Erythroblast (primary cell): ENCODE results near the gene TMEM213.

Experiments
- DNase-seq, 2 experiments: peaks; one replicate each; lab custom pipeline; 2025; lab: John Stamatoyannopoulos, UW
- GATA1 ChIP-seq: IDR thresholded peaks from 2 replicates; pipeline ENCODE4 v1.6.1; 2011; ENCODE audit warnings: low read depth, mild to moderate bottlenecking, control low read depth, low read length, moderate library complexity
- POLR2A ChIP-seq: IDR thresholded peaks from 2 replicates; pipeline ENCODE4 v1.6.1; 2011; ENCODE audit warnings: mild to moderate bottlenecking, low read length

Gene TMEM213

DNA sequence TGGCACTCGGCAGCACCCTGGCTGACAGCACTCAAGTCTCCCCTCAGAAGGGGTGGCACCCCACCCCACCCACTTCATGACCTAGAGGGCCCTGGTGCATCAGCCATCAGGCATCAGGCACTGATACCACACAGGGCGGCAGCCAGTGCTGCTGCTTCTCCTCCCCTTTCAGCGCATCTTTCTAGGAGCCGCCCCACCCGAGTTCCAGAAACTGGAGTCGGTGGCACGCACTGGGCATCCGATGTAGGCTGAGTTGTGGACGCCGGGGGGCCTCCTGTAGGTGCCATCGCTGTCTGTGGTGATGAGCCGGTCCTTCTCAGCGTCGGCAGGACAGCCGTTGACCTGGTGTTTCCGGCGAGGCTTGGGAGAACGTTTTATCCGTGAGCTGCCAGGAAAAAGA is 70.0 kb downstream of the TMEM213 start:
- no peak for TF ChIP-seq GATA1
- no peak for TF ChIP-seq POLR2A
- no peak for DNase-seq

DNA sequence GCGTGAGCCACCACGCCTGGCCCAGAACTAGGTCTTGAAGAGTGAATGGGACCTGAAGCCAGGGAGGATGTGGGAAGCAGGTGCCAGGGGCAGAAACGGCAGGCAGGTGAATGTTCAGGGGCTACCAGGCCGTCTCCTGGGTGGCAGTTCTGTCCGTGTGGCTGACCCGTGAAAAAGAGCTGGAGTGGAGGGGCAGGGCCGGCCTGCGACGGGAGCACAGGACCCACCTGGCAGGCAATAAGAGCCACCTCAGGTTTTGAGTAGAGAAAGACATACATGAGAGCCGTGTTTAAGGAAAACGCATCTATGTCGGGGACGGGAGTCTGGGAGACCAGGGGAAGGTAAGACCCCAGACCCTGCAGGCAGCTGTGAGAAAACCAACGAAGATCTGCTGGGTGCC is 70.9 kb downstream of the TMEM213 start:
- TF ChIP-seq POLR2A, result no peak
- no peak for TF ChIP-seq GATA1
- DNase-seq, result no peak

DNA sequence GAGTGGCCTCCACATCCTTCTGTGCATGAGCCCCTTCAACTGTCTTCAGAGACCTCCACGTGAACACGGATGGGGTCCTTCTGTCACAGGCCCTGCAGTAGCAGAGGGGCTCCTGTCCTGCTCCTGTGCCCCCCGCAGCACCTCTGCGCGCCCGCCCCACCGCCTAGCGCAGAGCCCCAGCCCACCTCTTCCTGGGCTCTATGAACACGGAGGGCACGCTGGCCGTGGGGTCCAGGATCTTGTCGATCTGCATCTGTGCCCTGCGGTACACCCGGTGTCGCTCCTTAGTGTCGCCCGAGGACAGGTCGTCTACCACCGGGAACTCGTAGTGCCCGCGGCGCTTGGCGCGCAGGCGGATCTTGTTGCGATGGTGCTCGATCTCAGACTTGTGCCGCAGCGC is 71.6 kb downstream of the TMEM213 start:
- DNase-seq, result no peak
- TF ChIP-seq POLR2A (no peak), GATA1 (no peak)

DNA sequence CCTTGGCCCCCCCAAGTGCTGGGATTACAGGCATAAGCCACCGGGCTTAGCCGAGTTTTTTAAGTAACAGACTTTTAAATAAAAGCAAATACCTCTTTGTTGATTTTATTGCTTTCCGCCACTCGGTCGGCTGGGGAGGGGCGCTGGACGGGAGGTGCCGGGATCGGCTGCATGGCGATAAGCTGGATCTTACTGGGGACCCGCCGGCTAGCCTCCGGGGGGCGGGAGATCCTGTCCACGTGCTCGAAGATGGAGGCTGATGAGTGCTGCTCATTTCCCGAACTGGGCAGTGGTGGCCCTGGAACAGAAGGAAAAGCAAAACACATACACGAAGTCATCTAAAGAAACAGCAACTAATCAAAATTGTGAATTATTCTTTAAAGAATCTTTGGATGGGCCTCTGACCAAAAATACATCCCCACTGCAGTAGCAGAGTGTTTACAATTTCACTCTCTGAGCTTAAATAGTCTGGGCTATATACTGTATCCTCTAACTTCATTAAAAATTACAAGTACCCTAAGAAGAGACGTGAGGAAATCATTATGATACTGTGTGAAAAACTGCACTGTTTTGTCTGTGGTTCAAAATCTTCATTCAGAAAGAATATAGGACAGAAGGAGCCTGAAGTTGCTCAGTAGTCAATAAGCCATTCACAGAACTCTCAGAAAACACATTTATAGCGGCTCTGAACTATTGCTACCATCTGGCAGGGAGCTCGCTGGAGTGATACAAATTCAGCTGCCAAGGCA is 73.4 kb downstream of the TMEM213 start:
- TF ChIP-seq POLR2A (no peak), GATA1 (no peak)
- DNase-seq, result no peak

DNA sequence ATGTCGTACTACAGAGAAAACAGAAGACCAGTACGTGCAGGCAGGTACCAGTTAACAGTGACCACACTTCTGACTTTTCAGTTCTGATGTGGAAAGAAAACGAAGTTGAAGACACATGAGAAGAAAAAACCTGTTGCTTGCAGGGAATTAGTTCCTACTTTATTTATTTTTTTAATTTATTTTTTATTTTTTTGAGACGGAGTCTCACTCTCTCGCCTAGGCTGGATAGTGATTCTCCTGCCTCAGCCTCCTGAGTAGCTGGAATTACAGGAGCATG is 74.0 kb downstream of the TMEM213 start:
- no peak for DNase-seq
- TF ChIP-seq GATA1 (no peak), POLR2A (no peak)

DNA sequence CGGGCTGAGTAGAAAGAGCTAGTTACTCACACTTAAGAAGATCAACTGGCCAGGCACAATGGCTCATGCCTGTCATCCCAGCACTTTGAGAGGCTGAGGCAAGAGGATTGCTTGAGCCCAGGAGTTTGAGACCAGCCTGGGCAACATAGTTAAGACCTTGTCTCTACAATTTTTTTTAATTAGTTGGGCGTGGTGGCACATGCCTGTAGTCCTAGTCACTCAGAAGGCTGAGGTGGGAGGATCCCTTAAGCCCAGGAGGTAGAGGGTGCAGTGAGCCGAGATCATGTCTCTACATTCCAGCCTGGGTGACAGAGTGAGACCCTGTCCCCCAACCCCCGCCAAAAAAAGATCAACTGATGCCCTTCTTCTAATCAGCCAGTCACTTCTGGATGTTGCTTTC is 74.8 kb downstream of the TMEM213 start:
- TF ChIP-seq GATA1, result no peak
- no peak for TF ChIP-seq POLR2A
- no peak for DNase-seq

DNA sequence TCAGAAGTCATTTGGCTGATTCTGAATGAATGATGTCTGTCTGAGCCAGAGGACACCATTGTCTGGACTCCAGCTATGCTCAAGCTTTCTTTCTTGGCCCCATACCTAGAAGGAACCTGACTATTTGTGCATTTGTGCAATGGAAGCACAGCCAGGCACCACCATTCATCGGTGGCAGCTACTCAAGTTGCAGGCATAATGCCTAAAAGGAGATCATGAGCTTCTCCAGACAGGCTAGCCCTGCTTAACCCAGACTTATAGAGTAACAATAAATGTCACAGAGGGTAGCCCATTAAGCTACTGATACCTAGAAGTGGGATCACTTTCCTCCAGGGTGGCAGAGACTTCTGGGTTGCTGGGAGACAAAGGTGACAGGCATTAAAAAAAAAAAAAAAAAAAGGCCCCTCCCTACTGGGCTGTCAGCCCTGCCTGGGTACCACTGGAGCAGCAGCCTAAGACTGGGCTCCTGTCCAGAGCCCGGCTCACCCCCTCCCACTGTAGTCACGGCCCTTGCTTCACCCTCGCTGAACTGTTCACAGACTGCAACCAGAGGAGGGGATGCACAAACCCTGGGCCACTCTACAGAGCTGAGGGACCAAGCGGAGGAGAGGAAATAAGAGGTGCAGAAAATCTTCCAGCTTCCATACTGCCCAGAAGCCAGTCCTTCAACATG is 75.6 kb downstream of the TMEM213 start:
- DNase-seq, result no peak
- no peak for TF ChIP-seq POLR2A
- no peak for TF ChIP-seq GATA1

DNA sequence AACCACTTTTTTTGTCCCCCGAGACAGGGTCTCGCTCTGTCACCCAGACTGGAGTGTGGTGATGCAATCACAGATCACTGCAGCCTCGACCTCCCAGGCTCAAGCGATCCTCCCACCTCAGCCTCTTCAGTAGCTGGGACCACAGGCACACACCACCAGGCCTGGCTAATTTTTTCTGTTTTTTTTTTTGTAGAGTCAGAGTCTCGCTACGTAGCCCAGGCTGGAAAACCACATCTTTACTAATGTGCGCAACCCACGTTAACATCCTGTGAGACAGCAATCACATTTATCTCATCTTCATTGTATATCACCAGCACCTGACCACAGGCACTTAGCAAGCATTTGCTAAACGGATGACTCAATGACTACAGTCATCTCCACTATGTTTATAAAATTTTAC is 78.0 kb downstream of the TMEM213 start:
- no peak for TF ChIP-seq GATA1
- TF ChIP-seq POLR2A, result no peak
- DNase-seq, result no peak

DNA sequence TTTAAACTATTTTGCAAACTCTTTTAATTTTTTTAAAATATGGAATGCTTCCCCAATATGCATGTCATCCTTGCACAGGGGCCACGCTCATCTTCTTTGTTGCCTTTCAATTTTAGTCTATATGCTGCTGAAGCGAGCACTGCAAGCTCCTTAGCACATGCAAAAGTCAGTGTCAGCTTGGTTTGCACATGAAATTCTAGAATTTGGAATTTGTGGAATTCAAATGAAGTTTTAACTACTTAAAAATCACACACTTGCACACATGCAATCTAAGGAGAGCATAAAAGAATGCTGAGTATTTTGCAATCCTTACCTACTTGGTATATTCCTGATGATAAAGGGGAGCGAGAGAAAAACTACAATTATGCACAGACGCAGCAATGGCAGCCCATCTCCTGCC is 78.5 kb downstream of the TMEM213 start:
- no peak for DNase-seq
- TF ChIP-seq GATA1, result no peak
- TF ChIP-seq POLR2A, result no peak

DNA sequence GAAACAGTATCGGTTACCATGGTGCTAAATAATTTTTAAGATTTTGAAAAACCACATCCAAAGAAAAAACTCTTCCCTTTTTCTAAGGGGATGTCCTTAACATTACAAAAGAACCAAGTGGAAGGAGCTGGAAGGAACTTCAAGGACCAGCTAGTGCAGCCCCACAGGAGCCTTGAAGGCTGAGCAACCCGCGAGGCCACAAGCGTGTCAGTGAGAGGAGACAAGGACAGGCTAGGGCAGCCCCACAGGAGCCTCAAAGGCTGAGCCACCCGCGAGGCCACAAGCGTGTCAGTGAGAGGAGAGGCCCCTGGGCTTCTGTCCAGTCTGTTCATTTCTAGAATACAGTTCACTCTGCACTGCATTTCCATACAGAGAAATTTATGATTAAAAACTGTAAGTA is 80.3 kb downstream of the TMEM213 start:
- no peak for TF ChIP-seq GATA1
- no peak for TF ChIP-seq POLR2A
- no peak for DNase-seq

DNA sequence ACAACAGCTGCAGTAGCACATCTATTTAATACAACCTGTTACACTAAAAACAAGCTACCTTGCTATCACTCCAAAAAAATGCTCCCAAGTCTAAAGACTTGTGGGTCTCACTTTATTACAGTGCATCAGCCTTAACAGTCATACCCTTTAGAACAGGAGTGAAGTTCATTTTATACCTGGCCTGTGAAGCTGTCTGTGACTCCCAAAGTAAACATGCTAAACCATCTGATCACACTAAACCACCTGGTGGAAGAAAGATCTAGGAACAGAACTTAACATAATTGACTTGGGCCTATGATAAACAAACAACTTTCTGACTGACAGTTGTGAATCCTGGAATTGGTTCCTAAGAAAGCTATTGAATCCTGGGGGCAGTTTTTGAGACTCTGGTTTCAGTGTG is 81.1 kb downstream of the TMEM213 start:
- TF ChIP-seq POLR2A (no peak), GATA1 (no peak)
- DNase-seq, result no peak

DNA sequence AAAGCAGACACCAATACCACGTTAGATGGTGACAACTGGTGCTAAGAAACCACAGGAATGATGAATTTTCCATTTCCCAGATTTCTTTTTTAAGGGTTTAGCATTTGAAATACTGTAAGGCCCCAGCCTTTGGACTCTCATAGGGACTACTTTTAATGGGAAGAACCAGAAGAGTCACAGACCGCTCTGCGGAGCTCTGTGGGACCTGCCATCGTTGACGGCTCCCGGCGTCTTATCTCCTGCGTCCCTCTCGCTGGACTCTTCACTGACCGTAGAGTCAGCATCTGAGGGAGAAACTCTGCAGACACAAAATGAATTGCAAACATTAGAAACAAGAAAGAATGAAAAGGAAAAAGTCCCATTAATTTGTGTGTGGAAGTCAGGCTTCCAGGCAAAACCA is 81.6 kb downstream of the TMEM213 start:
- no peak for TF ChIP-seq POLR2A
- DNase-seq, result no peak

DNA sequence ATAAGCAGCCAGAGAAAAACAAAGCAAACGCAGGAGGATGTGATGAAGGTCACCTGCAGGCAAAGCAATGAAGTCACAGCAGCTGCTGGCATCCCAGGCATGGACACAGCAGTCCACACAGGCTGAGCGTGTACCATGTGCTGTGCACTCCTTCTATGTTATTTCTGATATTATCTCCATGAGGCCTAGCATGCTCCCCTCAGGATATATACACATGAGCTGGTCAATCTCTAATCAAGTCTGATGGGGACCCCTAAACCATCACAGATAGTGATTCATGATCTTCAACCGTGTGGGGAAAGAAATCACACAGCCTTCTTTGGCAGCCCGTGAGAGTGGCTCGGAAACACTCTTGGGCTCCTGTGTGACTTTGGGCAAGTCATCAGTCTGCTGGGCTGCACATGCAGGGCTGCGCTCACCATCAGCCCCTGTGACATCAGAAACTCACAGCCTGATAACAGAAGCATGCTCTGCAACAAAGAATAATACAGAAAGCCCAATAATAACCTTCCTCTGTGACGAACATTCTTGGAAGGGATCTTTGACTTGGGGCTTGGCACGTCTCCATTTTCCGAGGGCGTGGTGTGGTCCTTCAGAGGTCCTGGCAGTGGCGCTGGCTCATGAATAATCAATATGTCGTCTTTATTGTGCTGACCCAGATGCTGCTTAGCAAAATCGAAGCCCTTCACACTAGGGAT is 83.2 kb downstream of the TMEM213 start:
- TF ChIP-seq GATA1 (no peak), POLR2A (no peak)
- no peak for DNase-seq

DNA sequence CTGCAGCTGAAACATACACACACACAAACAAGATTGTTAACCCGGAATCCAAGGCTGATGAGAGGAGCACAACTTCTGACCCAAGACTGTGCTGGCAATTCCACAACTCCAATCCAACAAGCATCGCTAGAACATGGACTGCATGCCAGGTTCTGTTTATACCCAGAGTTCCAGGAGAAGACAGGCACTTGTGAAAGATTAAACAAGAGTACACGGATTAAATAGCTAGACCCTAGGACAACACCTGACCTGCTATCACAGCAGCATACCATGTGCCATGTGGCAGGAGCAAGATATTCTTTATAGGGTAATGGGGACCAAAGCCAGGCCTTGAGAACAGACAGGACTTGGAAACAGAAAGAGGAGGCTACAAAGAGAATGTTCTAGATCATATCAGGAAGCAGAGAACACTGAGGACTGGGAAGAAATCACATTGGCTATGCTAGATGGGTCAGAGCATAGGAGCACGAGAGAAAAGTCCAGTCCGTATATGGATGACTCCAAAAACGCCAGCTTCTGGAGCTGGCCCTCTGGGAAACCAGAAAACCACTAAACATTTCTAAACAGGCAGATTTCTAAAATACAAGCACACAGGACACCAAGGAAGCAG is 83.9 kb downstream of the TMEM213 start:
- no peak for TF ChIP-seq GATA1
- TF ChIP-seq POLR2A, result no peak
- DNase-seq, result no peak

DNA sequence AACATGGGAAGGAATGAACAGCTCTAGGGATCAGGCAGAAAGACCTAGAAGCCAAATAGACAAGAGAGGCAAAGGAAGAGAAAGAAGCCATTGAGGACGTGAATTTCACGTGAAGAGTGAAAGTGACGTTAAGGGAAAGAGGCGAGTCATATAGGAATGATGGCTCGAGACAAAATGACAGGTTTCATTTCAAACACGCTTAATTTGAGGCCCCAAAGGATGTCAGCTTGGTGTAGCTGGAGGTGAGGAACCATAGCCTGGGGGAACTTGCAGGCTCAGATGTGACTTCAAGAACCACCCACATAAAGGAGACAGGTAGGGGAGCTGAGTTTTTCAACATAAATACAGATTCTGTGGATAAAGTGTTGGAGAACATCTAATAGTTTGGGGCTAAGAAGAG is 84.5 kb downstream of the TMEM213 start:
- no peak for DNase-seq
- no peak for TF ChIP-seq POLR2A
- TF ChIP-seq GATA1, result no peak
